HG02678 (cell line): Measurements from ENCODE around the gene GNGT1.
"Not testable (repeated sequence)": the region's sequence is repeated elsewhere in the genome, so short reads cannot be mapped to it uniquely, and the experiment has no call there.

Experiments
- ATAC-seq: cut with Tn5 transposase; IDR thresholded peaks from one replicate; pipeline ENCODE4 v1.9.1; 2021; ENCODE audit warnings: mild to moderate bottlenecking, moderate library complexity; ENCODE audit not compliant: unreplicated experiment

The GNGT1 gene

DNA sequence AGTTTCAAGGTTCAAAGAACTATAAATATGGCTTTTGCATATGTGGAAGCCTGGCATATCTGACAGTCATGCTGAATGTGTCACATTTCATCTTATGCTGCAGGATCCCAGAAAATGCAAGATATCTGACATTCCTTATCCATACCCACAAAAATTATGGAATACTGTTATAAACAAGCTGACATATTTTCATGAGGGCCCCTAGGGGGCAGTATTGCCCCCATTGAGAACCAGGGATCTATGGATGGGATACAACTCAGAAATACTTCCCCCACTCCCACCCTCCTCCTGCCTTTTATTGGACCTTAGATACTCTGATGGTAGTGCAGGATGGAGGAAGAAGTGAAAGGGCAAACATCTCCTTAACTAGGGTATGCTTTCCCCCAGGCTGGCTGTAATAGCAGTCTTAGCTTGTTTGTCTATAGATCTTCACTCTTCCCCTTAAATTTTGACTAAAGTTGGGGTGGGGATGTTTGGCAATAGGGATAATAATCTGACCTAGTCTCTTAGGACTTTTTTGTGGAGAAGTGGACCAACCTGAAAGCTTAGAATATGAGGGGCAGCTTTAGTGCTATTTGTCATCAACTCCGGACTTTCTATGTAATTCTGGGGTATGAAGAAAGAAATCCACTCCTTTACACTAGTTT lies 3.5 kb upstream of the GNGT1 start:
- ATAC-seq = peak; percentile 53

DNA sequence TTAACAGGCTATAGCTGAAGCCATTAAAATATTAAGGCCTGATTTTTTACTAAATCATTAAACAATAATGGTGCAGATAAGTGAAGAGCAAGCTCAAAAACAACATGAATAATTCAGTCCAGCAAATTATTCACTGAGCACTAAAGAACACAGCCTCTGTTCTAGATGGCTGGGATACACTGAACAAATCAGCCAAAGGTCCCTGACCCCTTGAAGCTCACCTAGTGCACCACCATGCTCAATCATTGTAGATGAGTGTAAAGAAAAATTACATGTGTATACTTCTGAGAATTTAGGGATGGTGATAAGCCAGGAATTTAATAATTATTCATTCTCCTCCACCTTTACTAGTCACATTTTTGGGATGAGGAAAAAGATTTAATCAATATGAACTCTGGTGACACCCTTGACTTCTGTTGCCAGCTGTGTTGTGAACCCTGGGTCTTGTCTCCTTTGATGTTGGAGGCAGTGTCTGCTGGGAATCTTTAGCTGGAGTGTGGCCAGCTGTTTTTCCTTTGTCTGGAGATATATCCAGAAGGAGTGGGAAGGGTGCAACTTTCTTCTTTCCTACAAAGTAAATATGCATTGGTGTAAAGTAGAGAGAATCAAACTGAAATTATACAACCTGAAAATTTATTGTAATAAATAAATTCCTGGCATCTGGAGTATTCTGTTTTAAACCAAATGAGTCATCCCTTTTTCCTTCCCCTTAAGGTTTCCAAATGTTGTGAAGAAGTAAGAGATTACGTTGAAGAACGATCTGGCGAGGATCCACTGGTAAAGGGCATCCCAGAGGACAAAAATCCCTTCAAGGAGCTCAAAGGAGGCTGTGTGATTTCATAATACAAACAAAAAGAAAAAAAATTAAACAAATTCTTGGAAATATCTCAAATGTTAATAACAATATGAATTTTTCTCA lies 4.0 kb downstream of the GNGT1 start:
- no peak for ATAC-seq

- ATAC-seq = not testable (repeated sequence)
Measured at GRCh38 chr7:93911242-93911641, 4.9 kb downstream of the GNGT1 start.

GRCh38 chr7:93911661-93912060 lies 5.3 kb downstream of the GNGT1 start:
- ATAC-seq = peak; percentile 43

GRCh38 chr7:93913197-93913596 lies 6.8 kb downstream of the GNGT1 start:
- no peak for ATAC-seq

DNA sequence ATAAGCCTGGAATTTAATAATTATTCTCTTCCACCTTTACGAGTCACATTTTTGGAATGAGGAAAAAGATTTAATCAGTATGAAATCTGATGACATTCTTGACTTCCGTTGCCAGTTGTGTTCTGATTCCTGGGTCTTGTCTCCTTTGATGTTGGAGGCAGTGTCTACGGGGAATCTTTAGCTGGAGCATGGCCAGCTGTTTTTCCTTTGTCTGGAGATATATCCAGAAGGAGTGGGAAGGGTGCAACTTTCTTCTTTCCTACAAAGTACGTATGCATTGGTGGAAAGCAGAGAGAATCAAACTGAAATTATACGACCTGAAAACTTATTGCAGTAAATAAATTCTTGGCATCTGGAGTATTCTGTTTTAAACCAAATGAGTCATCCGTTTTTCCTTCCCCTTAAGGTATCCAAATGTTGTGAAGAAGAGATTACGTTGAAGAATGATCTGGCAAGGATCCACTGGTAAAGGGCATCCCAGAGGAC lies 8.3 kb downstream of the GNGT1 start:
- ATAC-seq = no peak

GRCh38 chr7:93915206-93915842 lies 9.0 kb downstream of the GNGT1 start:
- not testable (repeated sequence) for ATAC-seq

DNA sequence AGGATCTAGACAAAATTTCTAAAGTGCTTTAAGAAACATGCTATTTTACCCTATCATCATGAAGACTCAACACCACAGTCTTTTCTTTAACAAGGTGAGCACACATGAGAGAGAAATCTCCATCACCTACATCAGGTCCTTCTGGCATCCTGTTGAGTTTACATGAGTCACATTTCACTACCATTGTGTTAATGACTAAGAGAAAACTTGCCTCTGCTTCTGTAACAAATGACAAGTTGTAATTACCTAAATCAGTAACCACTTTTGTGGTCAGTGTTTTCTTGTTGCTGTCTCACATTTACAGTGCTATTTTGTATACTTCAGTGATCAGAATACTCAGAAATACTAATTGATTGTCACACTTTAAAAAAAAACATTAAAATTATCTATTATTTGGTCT lies 9.5 kb downstream of the GNGT1 start:
- ATAC-seq = not testable (repeated sequence)

DNA sequence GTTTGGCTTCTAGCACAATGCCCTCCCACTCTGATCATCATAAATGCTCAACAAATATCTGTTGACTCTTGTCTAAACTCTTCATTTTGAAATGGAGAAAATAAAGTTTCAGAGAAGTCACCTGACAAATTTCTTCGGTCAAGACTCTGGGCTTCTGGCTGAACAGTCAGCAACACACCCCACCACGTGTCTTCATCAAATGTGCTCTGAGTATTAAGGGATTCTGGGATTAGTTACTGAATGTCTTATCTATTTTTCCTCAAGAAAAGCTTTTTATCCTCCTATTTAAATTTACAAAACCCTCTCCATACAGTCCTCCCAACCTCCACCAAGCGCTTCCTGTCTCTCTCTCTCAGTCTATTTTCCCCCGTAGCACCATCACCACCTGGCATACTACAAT lies 9.9 kb downstream of the GNGT1 start:
- not testable (repeated sequence) for ATAC-seq

DNA sequence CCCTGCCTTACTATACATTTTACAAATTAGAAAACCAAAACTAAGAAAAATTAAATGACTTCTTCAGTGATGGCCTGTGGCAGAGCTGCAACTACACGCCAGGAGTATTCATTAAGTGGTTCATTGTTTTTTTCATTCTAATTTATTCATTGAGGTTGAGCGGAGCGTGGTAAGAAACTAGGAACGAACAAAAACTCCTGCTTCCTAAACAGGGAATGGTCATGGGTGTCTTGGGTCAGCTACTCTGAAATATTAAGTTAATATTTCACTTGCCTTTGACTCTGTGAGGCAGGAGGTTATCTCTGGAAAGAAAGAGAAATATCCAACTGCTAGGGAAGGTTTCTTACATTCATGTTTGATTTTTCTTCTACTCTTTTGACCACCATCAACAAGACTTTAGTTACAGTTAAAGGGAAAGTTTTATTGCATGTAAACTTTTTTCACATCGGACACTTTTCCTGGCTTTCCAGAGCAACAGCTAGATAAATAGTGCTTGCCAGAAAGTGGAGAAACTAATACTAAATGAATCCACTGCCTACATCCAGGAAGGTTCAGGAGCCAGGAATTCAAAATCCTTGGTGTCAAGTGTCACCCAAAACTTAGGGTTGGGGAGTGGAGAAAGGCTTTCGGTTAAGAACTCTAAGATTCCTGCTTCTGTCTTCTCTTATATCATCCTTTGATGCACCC lies 14.3 kb downstream of the GNGT1 start:
- no peak for ATAC-seq

DNA sequence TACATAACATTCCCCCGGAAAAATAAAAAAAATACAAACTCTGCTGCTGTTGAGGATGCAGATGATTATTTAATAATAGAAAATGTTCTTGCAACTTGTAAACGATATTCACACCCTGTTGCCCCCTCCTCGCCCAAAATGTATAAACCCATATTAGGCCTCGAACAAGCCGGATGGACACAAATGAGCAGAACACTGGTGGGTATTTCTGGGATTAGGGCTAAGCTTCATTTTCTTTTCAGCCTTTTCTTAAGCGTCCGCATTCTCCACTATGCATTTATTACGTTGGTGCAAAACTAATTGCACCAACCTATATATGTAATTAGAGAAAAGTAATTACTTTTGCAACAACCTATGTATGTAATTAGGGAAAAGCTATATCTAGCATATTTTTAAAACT lies 14.8 kb downstream of the GNGT1 start:
- no peak for ATAC-seq

DNA sequence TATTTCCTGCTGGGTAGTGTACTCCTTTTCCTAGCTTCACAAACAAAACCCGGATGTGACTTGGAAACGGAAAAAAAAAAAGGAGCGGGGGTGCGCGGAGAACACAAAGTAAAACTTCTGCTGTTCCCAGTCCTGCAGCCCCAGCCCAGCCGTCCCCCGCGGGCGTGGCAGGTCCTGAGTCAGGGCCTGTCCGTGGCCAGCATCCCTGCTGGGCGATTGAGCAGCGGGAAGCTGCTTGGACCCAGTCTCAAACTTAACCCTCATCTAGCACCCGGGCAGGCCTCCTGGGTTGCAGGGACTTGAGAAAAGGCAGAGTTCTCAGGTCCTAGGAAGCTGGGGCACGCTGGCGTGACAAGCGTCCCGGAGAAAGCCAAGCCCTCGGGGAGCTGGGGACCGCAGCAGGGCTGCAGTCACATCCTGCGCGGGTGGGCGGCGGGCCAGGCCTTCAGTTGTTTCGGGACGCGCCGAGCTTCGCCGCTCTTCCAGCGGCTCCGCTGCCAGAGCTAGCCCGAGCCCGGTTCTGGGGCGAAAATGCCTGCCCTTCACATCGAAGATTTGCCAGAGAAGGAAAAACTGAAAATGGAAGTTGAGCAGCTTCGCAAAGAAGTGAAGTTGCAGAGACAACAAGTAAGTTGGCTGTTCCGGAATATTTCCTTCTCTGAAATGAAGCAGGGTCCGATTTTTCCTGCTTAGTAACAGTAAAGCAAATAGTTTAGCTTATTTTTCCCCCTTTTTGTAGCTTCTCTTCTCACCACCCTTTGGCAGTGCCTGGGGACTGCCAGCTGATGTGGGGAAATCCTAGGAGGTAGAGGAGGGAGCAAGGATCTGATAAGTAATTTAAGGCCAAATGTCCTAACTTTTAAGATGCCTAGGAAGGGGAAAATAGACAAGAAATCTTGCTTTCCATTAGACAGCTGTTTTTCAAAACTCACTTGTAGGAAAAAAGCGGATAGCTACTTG lies 15.5 kb downstream of the GNGT1 start, which contains the start of gene GNG11:
Gene GNG11 (plus strand): TSS at position 129 of the 960 bp plus-strand sequence. CDS start 403 bp downstream, at position 532.
- peak; percentile 95 for ATAC-seq

GRCh38 chr7:93923296-93923695 lies 16.9 kb downstream of the GNGT1 start:
- no peak for ATAC-seq

- ATAC-seq = no peak
Measured at GRCh38 chr7:93923942-93924341, 17.6 kb downstream of the GNGT1 start.

DNA sequence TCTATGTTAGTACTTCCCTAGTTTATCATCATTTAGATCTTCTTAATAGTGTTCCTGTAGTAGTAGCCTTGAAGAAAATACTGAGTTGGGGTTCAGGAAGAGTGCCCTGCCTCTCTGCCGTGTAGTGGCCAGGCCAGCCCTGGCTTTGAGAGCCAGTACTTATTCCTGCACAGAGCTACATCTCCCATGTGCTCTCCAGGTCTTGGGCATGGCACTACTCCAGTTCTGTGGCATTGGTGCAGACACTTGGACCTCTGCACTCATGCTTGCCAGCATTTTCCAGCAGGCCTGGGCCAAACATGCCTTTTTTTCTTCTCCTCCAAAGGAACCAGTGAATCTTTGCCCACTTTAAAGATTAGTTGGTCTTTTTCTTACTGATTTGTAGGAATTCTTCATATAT lies 20.4 kb downstream of the GNGT1 start:
- ATAC-seq = no peak

GRCh38 chr7:93927585-93927984 lies 21.2 kb downstream of the GNGT1 start:
- ATAC-seq = no peak

GRCh38 chr7:93931655-93932054 lies 25.3 kb downstream of the GNGT1 start:
- no peak for ATAC-seq

DNA sequence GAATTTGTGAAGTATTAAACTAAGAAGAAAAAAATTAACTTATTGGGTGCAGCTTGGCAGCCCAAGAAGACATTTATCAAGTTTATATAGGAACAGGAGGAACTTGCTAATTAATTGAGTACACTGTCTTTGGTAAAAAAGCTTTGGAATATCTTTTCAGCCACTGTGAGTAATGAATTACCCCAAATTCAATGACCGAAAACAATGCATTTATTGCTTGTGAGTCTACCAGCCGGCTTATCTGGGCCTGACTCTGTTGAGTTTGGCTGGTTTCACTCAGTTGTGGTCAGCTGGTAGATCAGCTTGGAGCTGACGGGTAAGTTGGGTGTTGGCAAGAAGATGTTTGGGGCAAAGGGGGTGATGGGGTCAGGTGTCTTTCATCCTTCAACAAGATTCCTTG lies 26.8 kb downstream of the GNGT1 start:
- ATAC-seq = no peak

- ATAC-seq = no peak
Measured at GRCh38 chr7:93935102-93935501, 28.7 kb downstream of the GNGT1 start.

DNA sequence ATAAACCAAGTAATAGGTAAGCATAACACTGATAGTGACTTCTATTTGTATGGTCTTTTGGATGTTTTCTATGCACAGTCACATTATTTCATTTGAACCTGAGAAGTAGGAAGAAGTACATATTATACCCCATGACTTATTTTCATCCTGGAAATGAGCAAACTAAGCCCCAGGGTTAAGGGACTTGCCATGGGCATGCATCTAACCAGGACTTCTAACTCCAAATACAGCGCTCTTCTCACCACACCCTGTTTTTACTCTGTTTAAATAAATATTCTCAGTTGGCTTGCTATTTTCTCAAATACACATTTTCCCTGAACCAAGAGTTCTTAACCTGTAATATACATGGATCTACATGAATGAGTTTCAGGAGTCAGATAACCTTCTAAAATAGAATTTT lies 31.5 kb downstream of the GNGT1 start:
- no peak for ATAC-seq
